Epithelial cell of esophagus (primary cell): Measurements from ENCODE around the gene STMP1.

Experiments used
- DNase-seq: peaks from one replicate; pipeline ENCODE4 v3.0.0; 2010; ENCODE audit warnings: low read depth
- H3K4me3 ChIP-seq: 2 replicates; pipeline ENCODE4 v1.5.1; 2011; ENCODE audit warnings: mild to moderate bottlenecking, low read length, control low read depth
- TF ChIP-seq, protein P1 (sequence below): IDR thresholded peaks from 2 replicates; pipeline ENCODE4 v1.5.1; 2011; ENCODE audit warnings: low read depth, mild to moderate bottlenecking, low read length, control low read depth, inconsistent platforms; ENCODE audit not compliant: insufficient read depth; ENCODE audit errors: missing control alignments

STMP1 gene

DNA sequence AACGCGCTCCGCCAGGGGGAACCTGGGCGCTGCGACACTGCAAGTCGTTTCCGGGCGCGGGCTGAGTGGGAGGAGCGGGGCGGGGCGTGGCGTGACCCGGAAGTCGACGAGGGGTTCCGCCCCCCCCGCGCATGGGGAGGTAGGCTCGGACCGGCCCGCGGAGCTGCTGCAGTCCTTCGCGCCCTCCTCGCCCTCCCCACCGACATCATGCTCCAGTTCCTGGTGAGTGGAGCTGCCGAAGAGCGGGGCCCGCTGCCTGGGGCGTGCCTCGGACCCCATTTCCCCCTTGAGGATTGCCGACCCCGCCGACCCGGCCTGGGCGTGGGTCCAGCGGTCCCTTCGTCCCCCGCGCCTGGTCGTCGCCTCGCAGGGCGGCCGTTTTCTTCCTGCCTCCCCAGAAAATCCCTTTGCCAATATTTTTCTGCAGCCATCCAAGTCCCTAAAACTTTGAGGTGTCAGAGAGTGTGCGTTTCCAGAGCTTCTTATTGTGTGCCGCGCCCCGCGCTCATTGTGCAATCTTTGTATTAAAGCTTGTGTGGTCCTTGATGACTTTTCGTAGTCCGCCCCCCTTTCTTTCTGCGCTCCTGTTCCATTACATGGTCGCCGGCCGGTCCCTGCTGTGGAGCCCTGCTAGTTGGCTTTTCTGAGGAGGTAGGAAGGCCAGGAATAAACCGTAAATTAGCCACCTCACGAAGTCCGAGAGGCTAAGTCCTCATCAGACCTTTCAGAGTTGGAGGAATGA is at the start of gene STMP1:
Gene STMP1, plus strand, starts transcription at position 142 of the 742 bp plus-strand sequence.
- peak; percentile 94 for DNase-seq
- TF ChIP-seq, protein P1, sequence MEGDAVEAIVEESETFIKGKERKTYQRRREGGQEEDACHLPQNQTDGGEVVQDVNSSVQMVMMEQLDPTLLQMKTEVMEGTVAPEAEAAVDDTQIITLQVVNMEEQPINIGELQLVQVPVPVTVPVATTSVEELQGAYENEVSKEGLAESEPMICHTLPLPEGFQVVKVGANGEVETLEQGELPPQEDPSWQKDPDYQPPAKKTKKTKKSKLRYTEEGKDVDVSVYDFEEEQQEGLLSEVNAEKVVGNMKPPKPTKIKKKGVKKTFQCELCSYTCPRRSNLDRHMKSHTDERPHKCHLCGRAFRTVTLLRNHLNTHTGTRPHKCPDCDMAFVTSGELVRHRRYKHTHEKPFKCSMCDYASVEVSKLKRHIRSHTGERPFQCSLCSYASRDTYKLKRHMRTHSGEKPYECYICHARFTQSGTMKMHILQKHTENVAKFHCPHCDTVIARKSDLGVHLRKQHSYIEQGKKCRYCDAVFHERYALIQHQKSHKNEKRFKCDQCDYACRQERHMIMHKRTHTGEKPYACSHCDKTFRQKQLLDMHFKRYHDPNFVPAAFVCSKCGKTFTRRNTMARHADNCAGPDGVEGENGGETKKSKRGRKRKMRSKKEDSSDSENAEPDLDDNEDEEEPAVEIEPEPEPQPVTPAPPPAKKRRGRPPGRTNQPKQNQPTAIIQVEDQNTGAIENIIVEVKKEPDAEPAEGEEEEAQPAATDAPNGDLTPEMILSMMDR: peak; percentile 53
- H3K4me3 ChIP-seq: peak within 1 kb of the TSS; percentile 83

DNA sequence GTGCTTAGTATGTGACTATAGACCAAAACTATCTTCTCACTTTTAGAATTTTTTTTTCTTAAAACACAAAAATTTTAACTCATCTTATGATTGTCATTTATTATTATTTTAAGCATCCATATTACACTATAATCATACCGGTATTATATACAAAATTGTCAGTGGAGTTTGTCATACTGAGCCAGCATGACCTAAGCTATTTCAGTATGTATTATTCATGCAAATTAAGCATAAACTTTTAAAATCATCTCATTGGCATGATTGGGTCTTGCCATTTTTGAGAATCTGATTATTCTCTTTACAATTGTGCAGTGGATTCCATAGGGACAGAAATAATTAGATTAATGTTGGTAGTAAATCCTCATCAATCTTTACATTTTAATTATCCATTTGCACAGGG is 46.2 kb upstream of the STMP1 start:
- no peak for DNase-seq
- TF ChIP-seq, protein P1: no peak
- no peak overlapping the region for H3K4me3 ChIP-seq

DNA sequence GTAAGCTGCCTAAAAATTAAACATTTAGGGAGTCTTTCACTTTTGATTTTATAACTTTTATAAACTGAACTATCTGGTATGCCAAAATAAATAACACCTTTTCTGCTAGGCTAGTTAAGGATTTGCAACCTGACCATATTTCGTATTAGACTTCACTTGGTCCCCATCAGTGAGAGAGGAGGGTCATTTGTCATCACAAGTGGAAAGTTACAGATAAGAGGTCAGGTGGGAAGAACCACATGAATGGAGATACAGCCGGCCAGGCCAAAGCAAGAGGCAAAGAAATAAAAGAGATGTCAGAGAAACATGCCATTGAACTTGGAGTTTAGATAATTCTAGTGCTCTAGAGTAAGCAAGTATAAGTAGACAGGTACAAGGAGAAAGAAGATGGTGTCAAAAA is 44.5 kb upstream of the STMP1 start:
- TF ChIP-seq, protein P1: no peak
- no peak for DNase-seq
- no peak overlapping the region for H3K4me3 ChIP-seq

DNA sequence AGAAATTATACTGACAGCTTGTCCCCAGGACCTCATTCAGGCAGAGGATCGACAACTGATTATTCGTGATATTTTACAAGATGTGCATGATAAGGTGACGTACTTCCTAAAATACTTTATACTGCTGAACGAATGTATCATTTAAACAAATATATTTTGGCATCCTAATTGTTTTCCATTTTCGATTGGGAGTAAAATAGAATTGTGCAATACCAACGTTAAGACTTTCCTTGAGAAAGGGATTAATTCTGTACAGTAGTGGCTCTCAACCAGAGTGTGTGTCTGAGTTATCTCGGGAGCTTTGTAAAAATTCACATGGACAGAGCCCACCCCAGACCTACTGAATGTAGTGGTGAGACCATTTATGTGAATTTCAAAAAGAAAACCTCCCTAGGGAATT is 43.8 kb upstream of the STMP1 start:
- DNase-seq: no peak
- TF ChIP-seq, protein P1: no peak
- no peak overlapping the region for H3K4me3 ChIP-seq

DNA sequence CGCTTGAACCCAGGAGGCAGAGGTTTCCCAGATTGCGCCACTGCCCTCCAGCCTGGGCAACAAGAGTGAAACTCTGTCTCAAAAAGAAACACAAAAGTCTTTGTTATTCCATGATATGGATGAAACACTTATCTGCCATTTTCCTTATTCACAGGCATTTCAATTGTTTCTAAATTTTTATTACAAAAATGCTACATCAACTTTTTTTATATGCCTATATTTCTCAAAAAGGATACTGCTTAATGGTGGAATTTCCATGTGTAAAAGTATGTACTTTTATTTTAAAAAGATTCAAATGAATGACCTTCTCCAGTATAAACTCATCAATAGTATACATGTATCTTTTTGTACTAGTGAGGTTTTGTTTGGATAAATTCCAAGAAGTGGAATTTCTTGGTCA is 41.9 kb upstream of the STMP1 start:
- TF ChIP-seq, protein P1: no peak
- H3K4me3 ChIP-seq: no peak overlapping the region
- DNase-seq: no peak

DNA sequence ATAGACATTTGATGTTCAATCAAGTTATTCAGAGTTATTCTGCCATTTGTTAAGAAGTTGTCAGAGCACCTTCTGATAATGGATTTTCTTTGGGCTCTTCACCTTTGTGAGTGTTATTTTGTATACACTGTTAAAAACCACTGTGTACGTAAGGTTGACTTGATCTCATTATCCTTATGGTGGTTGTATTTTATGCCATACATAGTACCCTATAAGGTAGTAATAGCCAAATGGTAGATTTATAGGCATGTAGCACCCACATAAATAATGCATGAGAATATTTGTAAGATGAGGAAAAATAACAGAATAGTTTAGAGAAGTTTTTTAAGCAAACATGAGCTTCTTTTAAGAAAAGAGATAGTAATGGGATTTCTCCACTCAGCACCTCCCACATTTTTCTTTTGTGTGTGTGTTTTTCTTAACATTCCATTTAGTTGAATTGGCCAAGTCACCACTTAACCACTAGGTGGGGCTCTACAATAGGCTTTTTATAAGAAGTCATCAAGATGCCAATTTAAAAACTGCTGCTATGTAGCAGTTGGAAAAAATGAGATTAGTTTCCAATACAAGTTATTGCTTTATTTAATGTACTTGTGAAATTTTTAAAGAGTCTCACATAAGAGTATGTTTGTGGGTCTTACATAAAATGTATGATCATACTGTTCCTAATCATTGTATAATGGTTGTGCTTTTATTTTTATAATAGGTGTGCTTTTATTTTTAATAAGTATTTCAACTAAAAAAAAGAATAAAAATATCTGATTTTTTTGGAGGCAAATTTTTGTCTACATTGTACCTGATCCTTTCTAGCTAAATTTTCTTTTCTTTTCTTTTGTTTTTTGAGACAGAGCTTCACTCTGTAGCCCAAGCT is 41.1 kb upstream of the STMP1 start:
- peak; percentile 80 for DNase-seq
- TF ChIP-seq, protein P1: peak; percentile 81

More for the DNA sequence above, 41.1 kb upstream of the STMP1 start:
- no peak overlapping the region for H3K4me3 ChIP-seq
